ENCODE results near the gene CREB5. TPM values are rescaled to one million over a fixed set of nuclear protein-coding genes. Genes with fewer than 3 reads are reported as not detected.

Gene CREB5
- polyA plus RNA-seq, 4 donors, result 7.4 to 13.4 (median 8.4) TPM

DNA sequence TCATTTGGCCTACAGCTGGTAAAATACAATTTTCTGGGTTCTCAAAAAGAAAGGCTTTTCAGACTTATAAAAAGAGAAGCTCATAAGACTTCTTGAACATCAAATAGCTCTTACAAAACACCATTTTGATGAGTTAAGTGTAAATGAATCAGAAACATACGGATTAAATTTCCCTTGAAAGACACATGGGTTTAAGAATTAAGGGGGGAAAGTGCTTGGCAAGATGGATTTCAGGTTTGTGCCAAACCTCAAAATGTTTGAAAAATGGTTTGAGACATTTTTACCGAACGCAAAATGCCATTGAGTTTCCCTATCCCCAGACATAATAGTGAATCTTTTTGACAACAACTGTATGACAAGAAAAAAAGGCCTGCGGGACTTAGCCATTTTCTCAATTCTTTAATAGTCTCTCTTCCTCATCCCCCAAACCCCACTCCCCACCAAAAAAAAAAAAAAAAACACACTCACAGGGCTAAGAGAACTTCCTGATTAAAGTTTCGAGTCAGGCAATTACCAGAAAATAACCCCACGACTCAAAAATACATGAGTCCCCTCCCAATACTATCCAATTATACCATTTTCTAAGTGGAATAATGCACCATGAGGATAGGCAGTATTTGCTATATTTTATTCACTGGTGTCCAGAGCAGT is 285.7 kb downstream of the CREB5 start:
- no peak for DNase-seq (ENCODE audit: low read depth in 4 of 4, low spot score in 3 of 4)

DNA sequence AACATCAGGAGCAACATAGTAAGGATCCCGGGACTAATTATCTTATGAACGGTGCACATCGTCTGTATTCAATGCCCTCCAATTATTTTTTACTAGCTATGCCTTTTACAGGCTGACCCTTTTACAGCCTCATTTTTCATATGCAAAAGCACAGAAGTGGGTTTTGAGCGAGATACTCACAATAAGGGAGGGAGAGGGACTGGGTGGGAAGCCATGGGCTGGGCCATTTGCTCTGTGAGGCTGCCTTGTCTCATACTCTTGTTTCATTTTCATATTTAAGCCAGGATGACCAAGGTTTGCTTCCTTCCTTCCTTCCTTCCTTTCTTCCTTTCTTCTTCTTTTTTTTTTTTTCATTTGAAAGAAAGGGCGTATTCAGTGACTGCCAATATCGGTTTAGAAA is 286.5 kb downstream of the CREB5 start:
- no peak for DNase-seq (ENCODE audit: low read depth in 4 of 4, low spot score in 3 of 4)

DNA sequence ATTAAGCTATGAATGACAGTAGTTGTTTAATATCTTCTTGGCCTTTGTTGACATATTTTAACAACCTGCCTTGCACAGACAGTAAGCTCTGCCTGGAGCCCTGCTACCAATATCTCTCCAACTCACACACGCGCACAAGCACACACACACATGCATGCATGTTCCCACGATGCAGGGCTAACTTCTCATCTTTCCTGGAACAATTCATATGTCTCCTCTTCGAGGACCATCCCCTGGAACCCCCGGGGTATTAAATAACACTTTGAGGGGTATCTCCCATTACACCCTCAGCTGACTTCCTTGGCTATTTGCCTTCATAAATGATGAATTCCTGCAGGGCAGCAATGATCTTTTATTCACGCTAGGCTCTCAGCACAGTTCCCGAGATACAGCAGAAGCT is 287.8 kb downstream of the CREB5 start:
- DNase-seq (ENCODE audit: low read depth in 4 of 4, low spot score in 3 of 4), result no peak

- DNase-seq (ENCODE audit: low read depth in 4 of 4, low spot score in 3 of 4), result no peak
These were observed 288.5 kb downstream of the CREB5 start for GRCh38 chr7:28700790-28701203.

DNA sequence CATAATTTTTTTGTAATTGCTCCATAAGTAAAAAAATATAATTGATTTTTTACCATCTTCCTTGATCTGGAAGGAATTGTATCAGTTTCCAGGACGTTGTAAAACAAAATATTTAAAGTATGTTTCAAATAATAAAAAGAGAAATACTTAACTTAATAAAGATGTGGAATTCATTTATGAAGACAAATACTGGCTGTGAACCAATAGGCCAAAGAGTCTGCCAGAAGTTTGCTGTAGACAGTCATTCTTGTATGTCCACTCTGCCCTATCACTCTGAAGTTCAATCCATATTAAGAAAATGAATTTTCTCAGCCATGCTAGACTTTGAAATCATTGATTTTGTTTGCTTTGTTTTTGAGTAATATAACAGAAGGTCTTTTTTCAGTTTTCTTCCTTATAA is 289.4 kb downstream of the CREB5 start:
- DNase-seq (ENCODE audit: low read depth in 4 of 4, low spot score in 3 of 4), result no peak

DNA sequence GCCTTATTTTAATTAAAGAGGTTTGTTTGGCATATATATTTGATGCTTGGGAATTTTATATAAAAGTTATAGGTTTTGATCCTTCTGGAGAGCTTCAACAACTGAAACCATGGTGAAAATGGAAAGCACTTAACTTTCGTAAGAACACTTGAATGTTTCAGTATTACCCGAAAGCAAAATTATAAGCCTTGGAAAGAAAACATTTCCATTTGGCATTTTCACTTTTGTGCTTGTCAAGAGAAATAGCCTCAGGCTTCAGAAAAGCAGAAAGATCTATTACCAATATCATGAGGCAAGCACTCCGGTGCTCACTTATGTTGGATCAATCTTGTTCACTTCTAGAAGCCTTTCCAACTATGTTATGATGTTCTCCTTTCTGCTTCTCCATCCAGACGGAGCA is 289.9 kb downstream of the CREB5 start:
- no peak for DNase-seq (ENCODE audit: low read depth in 4 of 4, low spot score in 3 of 4)

- no peak for DNase-seq (ENCODE audit: low read depth in 4 of 4, low spot score in 3 of 4)
These were observed 290.9 kb downstream of the CREB5 start for GRCh38 chr7:28703037-28703765.

- no peak for DNase-seq (ENCODE audit: low read depth in 4 of 4, low spot score in 3 of 4)
These were observed 292.4 kb downstream of the CREB5 start for GRCh38 chr7:28704706-28705105.

DNA sequence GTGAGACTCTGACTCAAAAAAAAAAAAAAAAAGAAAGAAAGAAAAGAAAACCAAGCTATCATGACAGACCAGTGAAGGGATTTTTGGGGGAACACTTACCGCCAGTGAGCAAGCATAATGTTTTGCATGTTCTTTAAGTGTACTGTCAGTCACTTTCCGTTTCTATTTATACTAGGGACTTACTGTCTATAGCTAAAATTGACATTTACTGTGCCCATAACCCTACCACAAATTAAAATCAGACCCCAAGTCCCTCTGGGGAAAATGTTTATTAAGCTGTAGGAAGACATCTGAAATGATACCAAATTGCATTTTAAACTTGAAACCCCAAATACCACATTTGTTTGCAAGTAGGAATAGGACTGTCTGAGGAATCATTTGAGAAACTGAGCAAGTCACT is 293.0 kb downstream of the CREB5 start:
- no peak for DNase-seq (ENCODE audit: low read depth in 4 of 4, low spot score in 3 of 4)

DNA sequence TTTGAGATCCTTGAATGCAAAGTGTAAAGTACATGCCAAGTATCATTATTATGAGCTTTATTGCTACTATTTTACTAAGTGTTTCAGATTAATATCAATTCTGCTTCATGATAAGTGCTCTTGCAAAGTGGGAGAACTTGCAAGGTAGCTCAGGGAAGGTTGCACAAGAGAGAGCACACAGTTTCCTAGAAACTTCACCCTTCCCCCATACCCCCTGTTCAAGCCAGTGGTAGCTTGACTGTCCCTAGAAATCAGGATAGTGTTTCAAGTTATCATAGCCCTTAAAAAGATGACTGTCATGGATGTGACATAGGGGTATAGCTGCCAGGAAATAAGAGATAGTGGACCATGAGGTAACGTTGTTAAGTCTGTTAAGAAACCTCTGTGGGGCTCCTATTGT is 294.3 kb downstream of the CREB5 start:
- no peak for DNase-seq (ENCODE audit: low read depth in 4 of 4, low spot score in 3 of 4)

GRCh38 chr7:28707291-28707690 is 295.0 kb downstream of the CREB5 start:
- DNase-seq (ENCODE audit: low read depth in 4 of 4, low spot score in 3 of 4), result no peak

DNA sequence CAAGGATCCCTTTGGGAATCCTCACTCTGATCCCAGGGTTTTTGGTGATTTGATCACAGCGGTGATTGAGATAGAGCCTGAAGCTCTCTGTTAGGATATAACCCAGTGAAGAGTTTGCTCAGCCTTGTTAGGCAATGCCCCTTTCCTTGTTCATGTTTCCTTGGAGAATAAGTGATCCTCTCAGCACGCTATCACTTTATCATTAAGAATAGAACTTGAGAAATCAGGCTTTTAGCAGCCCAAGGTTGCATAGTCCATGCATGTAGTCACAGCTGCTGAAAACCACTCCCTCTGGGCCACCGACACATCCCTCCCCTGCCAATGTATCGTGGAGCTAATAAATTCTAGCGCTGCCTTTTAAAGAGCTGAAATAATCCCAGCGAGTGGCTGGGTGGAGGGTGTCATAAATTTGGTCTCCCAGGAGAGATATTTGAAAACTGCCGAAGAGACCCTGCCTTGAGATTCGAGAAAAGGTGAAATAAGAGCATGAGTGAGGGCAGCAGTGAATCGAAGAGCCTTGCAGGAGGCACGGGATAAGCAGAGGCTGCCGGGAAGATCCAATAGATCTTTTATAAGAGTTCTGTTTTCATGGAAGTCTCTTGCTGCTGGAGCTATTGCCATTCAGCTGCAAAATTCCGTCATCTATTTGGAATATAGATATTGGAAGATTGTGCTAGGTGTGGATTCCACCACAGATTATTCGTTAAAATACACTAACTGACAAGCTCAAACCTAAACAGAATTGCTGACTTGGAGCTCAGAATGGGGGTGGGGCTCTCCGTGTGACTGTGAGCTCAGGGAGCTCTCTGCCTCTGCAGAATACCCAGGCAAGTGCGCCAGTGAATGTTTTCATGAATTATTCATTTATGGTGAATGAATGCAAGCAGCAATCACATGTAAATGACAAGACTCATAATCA is 296.0 kb downstream of the CREB5 start:
- DNase-seq (ENCODE audit: low read depth in 4 of 4, low spot score in 3 of 4), result no peak

- DNase-seq (ENCODE audit: low read depth in 4 of 4, low spot score in 3 of 4), result no peak
These were observed 297.4 kb downstream of the CREB5 start for GRCh38 chr7:28709748-28710147.

DNA sequence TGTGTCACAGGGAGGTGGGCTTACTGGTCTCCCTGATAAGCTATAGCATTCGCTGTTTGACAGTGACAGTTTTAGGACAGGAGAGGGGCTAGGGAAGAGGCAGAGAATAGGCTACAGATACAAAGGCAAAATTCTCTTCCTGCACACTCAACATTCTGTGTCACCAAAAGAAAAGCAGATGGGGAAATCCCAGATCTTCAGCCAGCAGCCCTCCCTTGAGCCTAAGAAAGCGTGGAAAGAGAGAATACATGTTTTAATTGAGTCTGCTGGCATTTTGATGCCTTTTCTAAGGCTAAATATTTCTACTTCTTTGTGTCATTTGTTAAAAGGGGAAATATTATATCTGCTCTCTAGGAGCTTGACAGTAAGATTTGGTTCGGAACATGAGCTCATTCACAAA is 298.8 kb downstream of the CREB5 start:
- DNase-seq (ENCODE audit: low read depth in 4 of 4, low spot score in 3 of 4), result no peak

DNA sequence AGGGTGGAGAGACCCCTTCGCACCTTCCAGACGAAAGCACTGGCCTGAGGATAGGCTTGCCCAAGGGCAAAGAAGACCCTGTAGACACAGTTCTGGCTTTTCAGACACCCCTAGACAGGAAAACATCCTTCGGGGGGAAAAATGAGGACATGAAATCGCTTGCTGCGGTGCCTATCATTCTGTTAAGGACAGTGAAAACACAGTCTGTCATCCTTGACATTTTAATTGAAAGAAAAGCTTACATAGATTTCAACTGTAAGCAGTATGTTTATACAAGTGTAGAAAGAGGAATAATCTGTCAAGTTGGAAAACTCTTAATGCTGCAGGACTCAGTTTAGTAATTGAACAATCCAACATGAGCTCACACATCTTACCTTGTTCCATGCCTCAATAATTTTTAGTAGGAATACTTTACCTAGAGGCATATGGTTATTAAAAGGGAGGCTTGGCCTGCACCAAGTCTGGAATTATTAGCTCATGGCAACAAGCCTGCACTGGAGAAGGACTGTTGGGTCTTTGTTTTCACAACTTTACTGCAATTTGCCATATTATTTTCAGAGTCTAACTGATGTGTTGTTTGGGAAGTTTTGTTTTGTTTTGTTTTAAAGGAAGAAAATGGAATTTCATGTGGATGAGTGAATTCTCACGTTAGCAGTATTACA is 302.3 kb downstream of the CREB5 start:
- DNase-seq (ENCODE audit: low read depth in 4 of 4, low spot score in 3 of 4), result no peak

DNA sequence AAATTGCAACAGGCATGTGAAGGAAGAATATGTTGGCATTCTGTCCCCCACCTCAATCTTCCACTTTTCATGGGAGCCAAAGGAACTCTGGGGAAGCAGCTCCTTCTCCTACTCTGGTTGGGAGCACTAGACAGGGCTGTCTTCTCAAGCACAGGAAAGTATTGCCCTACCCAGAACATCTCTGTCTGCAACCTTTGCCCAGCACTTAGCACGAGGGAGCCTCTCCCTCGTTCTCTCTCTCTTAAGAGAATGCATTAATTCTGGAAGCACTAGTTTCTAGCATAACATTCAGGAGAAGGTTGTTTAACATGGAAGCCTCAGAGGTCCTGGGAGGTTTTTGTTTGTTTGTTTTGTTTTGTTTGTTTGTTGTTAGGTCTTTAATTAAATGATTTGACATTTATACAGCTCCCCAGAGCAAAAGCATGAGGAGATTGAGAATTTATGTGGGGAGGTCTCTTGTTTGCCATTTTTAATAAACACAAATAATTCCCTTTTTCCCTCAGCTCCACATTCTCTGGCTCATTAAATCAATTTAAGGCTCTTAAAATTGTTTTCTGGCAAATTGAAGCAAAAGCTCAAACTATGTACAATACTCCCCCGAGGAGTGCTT is 305.2 kb downstream of the CREB5 start:
- DNase-seq (ENCODE audit: low read depth in 4 of 4, low spot score in 3 of 4), result no peak

- DNase-seq (ENCODE audit: low read depth in 4 of 4, low spot score in 3 of 4), result no peak
These were observed 305.8 kb downstream of the CREB5 start for GRCh38 chr7:28718055-28718481.

GRCh38 chr7:28718545-28718944 is 306.2 kb downstream of the CREB5 start:
- no peak for DNase-seq (ENCODE audit: low read depth in 4 of 4, low spot score in 3 of 4)

DNA sequence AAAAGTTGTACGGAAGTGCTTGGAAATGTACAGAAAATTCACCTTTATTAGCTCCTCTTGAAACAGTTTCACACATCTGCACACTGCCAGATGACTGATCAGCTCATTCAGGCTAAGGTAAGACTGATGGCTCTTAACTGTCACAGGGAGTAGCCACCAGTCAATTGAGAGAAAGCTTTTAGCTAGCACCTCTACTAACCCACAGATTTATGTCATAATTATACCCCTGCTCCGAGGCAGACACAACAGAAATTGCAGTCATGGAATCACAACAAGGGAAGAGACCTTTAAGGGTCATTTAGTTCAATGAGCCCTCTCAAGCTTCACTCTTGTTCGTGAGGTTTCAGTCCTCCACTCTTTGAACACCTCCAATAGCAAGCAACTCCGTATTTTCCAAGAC is 310.4 kb downstream of the CREB5 start:
- no peak for DNase-seq (ENCODE audit: low read depth in 4 of 4, low spot score in 3 of 4)

DNA sequence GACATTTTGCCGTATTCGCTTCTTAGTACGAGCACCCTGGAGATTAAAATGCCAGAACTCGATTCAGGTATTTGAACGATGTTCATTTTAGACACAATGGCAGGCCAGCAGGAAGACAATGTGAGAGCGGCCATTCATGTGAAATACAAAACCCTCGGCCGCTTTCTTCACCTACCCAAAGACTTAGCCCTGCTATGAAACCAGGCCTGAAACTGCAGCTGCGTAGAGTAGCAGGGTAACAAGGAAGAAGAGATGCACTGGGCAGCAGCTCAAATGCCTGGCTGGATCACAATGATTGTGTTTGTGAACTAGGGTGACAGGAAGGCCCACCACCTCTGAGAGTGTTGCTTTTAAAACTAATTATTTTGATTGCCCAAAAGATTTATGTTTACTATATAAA is 311.0 kb downstream of the CREB5 start:
- no peak for DNase-seq (ENCODE audit: low read depth in 4 of 4, low spot score in 3 of 4)
